Erythroblast (primary cell): ENCODE measurements around the gene TENM4.

Experiments
- GATA1 ChIP-seq: IDR thresholded peaks from 2 replicates; pipeline ENCODE4 v1.6.1; 2011; ENCODE audit warnings: low read depth, mild to moderate bottlenecking, control low read depth, low read length, moderate library complexity
- POLR2A ChIP-seq: IDR thresholded peaks from 2 replicates; pipeline ENCODE4 v1.6.1; 2011; ENCODE audit warnings: mild to moderate bottlenecking, low read length

DNA sequence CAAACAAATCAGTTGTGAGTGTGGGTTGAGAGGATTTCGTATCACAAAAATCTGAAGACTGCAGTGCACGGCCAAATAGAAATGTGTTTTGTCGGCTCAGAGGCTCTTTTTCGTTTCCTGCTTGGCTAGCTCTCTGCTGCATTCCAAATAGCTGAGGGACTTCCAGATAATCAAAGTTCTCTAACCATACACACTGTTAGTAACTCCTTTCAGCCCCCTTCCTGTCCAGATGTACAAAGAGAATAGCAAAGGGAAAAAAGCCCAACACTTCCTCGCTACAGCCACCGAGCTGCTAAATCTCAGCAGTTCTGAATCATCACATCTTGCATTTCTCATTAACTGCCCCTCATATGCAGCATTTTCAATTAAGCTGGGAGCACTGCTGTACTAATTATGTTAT, 203.1 kb downstream of the TENM4 start:
- TF ChIP-seq POLR2A (no peak), GATA1 (no peak)
